PC-9 (cell line): ENCODE data around the gene NELFCD.

Experiments used
- CTCF ChIP-seq: fragments of 200-600 bp; sonication (generic); conservative IDR thresholded peaks from 2 replicates; pipeline ENCODE4 v1.6.1; 2017; ENCODE audit warnings: mixed run types, antibody characterized with exemption, mild to moderate bottlenecking, moderate library complexity
- EZH2 ChIP-seq: fragments of 200-600 bp; sonication (generic); IDR thresholded peaks from 2 replicates; pipeline ENCODE4 v1.8.0; 2017; ENCODE audit warnings: antibody characterized with exemption, low read depth

- TF ChIP-seq CTCF (no peak), EZH2 (no peak)
Measured at GRCh38 chr20:59044295-59044694, 63.2 kb downstream of the NELFCD start.
